Stimulated activated CD4-positive, alpha-beta T cell treated with anti-CD3 and anti-CD28 coated beads, Interleukin-15, amount 100 ng/mL, for 1 hour (primary cell): ENCODE measurements around the gene SOCS3.
A peak's percentile ranks its signal among the peaks of the same experiment; 100 is the strongest.
"Not testable (repeated sequence)": the region's sequence is repeated elsewhere in the genome, so short reads cannot be mapped to it uniquely, and the experiment has no call there.

ENCODE experiments used
- DNase-seq, 2 donors: peaks; one replicate each; pipeline ENCODE4 v3.0.0-alpha.2; 2020; ENCODE audit warnings: low read depth in 1 of 2, low spot score in 1 of 2

The SOCS3 gene

DNA sequence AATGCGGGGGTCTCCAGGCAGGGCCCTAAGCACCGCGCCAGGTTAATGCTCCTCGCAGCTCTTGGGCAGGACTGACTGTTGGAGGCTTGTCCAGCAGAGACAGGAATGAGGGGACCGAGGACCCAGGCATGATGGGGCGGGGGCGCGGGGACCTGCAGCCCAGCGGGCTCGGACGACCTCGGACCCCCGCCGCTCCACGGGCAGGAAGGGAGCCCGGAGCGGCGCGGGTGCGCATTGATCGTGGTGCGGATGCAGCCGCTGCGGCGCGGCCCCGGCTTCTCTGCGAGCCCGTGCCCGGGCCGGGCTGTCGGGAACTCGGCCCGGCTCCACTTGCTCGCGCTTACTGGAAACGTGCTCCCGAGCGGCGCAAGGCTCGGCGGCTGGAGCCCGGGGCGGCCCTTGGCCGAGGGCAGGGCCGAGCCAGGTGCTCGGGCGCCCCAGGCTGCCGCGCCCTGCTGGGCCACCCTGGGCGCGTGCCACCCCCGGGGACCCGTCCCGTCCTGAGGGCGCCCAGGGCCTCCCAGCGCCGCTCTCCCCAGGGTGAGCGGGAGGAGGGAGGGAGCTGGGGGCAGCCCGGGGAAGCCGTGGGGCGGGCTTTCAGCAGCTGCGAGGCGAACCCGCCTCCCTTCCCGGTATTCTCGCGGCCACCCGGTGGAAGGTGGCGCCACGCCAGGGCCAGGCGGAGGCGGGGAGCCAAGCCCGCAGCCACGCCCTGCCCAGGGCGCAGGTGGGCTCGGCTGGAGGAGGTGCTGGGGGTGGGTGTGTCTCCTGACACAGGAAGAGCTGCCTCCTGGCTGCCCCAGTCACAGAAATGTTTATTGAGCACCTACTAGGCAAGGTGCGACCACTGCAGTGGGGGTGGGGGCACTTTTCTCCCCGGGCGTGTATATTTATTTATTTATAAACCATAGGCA is 45.9 kb downstream of the SOCS3 start:
- DNase-seq: peak; percentile 49 to 54

DNA sequence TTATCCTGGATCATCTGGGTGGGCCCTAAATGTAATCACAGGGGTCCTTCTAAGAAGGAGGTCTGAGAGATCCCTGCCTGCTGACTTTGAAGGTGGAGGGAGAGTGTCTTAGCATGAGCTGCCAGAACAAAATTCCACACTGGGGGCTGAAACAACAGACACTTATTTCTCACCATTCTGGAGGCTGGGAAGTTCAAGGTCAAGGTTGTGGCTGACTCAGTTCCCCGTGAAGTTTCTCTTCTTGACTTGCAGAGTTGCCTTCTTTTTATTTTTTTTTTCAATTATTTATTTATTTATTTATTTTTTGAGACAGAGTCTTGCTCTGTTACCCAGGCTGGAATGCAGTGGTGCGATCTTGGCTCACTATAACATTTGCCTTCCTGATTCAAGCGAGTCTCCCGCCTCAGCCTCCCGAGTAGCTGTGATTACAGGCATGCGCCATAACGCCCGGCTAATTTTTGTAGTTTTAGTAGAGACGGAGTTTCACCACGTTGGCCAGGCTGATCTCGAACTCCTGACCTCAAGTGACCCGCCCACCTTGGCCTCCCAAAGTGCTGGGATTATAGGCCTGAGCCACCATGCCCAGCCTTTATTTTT is 50.1 kb downstream of the SOCS3 start:
- DNase-seq: not testable (repeated sequence)

DNA sequence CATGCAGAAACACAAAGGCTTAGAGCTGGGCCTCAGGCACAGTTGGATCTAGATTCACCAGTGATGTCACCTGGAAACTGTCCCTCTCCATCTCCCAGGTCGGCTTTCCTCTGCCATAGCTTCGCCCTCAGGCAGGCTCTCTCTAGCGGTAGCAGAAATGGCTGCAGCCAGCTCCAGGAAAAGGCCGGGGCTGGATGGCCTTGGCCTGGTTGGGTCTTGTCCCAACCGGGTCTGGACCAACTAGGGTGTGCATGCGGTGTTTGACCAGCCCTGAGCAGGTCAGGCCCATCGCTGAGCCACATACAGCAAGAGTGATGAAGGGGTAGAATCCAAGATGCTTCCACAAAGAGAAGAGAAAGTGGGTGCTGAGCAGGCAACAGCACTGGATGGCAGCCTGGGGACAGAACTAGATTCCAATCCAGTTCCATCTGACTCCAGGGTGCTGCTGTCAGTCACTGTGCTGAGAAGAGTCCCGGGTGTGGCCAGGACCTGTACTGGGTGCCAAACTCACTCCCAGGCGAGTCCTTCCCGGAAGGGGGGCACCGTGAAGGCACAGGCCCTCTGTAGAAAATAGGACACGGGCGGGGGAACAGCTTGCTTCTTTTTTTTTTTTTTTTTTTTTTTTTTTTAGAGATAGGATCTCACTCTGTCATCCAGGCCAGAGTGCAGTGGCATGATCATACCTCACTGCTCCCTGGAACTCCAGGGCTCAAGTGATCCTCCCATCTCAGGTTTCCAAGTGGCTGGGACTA is 51.8 kb downstream of the SOCS3 start:
- DNase-seq: no peak

DNA sequence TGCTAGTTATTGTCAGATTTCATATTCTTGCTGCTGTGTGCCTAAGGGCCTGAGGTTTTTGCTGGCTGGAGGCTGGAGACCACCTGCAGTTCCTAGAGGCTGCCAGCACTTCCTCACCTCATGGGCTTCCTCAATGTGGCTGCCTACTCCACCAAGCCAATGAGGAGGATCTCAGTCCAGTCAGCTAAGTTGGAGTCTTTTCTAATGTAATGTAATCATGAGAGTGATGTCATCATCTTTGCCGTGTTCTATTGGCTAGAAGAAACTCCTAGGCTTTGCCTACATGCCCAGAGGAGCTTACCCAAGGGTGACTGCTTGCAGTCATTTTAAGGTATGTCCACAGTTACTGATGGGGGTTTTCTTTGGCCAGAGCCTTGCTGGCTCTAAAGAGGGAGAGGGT is 53.0 kb downstream of the SOCS3 start:
- DNase-seq: no peak
